ENCODE data around the gene TPSAB1. TPM values are rescaled to one million over a fixed set of nuclear protein-coding genes. Genes with fewer than 3 reads are reported as not detected.

Gene TPSAB1
- total and polyA plus RNA-seq, 2 donors (not counting 1 experiment from before 2014, with no cell fraction given), result not detected

GRCh38 chr16:1259760-1260068 is 19.2 kb downstream of the TPSAB1 start:
- Histone ChIP-seq H3K9ac (ENCODE audit: insufficient read depth, low read length) (no peak overlapping the region), H3K36me3 (ENCODE audit: control insufficient read depth, insufficient read depth, low read length) (no peaks in the 10 kb centered on the region), H3K4me1 (ENCODE audit: control insufficient read depth, extremely low read depth, insufficient read depth, low read length) (no peaks in the 10 kb centered on the region), H3K4me2 (ENCODE audit: extremely low read depth, insufficient read depth, low read length) (no peak overlapping the region), H4K20me1 (ENCODE audit: control insufficient read depth, extremely low read depth, insufficient read depth, low read length) (no peaks in the 10 kb centered on the region), H2AFZ (ENCODE audit: low read length) (no peak overlapping the region), H3K4me3 (replicated peaks in 1 of 4; ENCODE audit: control extremely low read depth in 1 of 4, insufficient read depth in 1 of 4, low read depth in 3 of 4, low read length in 4 of 4) (no peak overlapping the region), H3K27me3 (ENCODE audit: control insufficient read depth, insufficient read depth, low read length) (peaks cover 20% of the 10 kb centered on the region), H3K27ac (ENCODE audit: insufficient read depth, low read length) (no peak overlapping the region), H3K9me3 (ENCODE audit: control insufficient read depth, insufficient read depth, low read depth, low read length) (no peaks in the 10 kb centered on the region), H3K79me2 (ENCODE audit: control insufficient read depth, insufficient read depth, low read length) (no peaks in the 10 kb centered on the region)
- TF ChIP-seq EZH2 (IDR thresholded peaks at IDR 0.05; ENCODE audit: low read length, missing control alignments), result no peak
- no peak for TF ChIP-seq CTCF (conservative IDR thresholded peaks at IDR 0.05 in 1 of 2, IDR thresholded peaks at IDR 0.05 in 1 of 2; ENCODE audit: low read depth in 1 of 2, low read length in 2 of 2)
- DNase-seq (ENCODE audit: low read depth in 2 of 2), result no peak

DNA sequence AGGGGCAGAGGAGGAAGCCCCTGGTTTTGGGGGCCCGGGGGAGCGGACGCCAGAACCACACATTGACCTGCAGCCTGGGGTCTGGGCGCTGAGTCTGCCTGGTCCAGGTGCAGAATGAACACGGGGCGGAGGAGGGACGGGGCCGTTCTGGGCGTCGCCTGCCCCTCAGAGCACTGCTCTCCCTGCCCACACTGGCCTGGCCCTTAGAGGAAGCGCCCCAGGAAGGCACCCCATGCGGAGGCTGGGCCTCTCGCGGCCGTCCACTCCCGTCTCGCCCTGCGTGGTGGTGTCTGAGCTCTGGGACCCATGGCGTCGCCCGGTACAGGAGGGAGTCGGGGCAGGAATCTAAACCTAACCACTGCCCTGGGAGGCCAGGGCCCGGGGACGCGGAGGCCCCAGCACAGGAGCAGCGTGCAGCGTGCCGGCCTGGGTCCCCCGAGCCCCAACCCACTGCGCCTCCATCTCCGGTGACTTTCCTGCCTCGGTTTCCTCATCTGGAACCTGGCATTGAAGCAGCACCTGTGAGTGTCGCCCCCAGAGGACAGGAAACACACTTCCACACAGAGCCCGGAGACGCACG is 19.7 kb downstream of the TPSAB1 start:
- H4K20me1 ChIP-seq (ENCODE audit: control insufficient read depth, extremely low read depth, insufficient read depth, low read length), result no peaks in the 10 kb centered on the region
- TF ChIP-seq CTCF (conservative IDR thresholded peaks at IDR 0.05 in 1 of 2, IDR thresholded peaks at IDR 0.05 in 1 of 2; ENCODE audit: low read depth in 1 of 2, low read length in 2 of 2) (no peak), EZH2 (IDR thresholded peaks at IDR 0.05; ENCODE audit: low read length, missing control alignments) (no peak)
- H3K27ac ChIP-seq (ENCODE audit: insufficient read depth, low read length), result no peak overlapping the region
- no peak overlapping the region for H2AFZ ChIP-seq (ENCODE audit: low read length)
- H3K36me3 ChIP-seq (ENCODE audit: control insufficient read depth, insufficient read depth, low read length), result no peaks in the 10 kb centered on the region
- H3K4me1 ChIP-seq (ENCODE audit: control insufficient read depth, extremely low read depth, insufficient read depth, low read length), result no peaks in the 10 kb centered on the region
- peaks cover 20% of the 10 kb centered on the region for H3K27me3 ChIP-seq (ENCODE audit: control insufficient read depth, insufficient read depth, low read length)
- no peak overlapping the region for H3K9ac ChIP-seq (ENCODE audit: insufficient read depth, low read length)
- no peaks in the 10 kb centered on the region for H3K9me3 ChIP-seq (ENCODE audit: control insufficient read depth, insufficient read depth, low read depth, low read length)
- H3K4me3 ChIP-seq (replicated peaks in 1 of 4; ENCODE audit: control extremely low read depth in 1 of 4, insufficient read depth in 1 of 4, low read depth in 3 of 4, low read length in 4 of 4), result no peak overlapping the region
- H3K79me2 ChIP-seq (ENCODE audit: control insufficient read depth, insufficient read depth, low read length), result no peaks in the 10 kb centered on the region
- H3K4me2 ChIP-seq (ENCODE audit: extremely low read depth, insufficient read depth, low read length), result no peak overlapping the region
- DNase-seq (ENCODE audit: low read depth in 2 of 2), result no peak

DNA sequence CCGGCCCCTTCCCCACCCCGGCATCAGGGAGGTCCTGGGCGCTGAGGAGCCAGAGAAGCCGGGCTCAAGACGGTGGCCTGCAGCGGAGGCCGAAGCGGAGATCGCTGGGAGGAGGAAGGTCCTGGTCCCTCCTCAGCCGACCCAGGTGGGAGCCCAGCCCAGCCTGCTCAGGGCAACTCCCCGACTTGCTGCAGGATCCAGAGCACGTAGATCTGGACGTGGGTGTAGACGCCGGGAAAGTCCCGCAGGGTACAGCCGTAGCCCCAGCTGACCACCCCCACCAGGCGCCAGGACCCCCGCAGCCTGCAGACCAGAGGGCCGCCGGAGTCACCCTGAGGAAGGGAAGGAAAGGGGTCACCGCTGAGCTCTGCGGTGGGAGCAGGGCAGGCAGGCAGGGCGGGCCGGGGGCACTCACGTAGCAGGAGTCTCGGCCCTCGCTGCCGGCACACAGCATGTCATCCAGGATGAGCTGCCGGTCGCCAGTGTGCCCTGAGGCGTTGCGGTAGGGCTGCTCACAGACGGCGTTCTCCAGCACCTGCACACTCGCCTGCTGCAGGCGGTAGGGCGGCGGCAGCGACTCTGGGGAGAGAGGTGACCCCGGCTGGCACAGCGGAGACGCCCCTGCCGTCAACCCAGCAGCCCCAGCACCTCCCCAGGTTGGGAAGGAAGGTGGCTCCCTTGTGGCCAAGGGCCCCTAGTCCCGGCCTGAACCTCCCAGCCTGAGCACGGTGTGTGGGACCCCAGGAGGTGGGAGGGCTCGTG is 20.8 kb downstream of the TPSAB1 start:
- Histone ChIP-seq H3K27ac (ENCODE audit: insufficient read depth, low read length) (no peak overlapping the region), H3K27me3 (ENCODE audit: control insufficient read depth, insufficient read depth, low read length) (peaks cover 20% of the 10 kb centered on the region), H3K4me1 (ENCODE audit: control insufficient read depth, extremely low read depth, insufficient read depth, low read length) (no peaks in the 10 kb centered on the region), H3K79me2 (ENCODE audit: control insufficient read depth, insufficient read depth, low read length) (no peaks in the 10 kb centered on the region), H3K9ac (ENCODE audit: insufficient read depth, low read length) (no peak overlapping the region), H2AFZ (ENCODE audit: low read length) (no peak overlapping the region), H3K4me3 (replicated peaks in 1 of 4; ENCODE audit: control extremely low read depth in 1 of 4, insufficient read depth in 1 of 4, low read depth in 3 of 4, low read length in 4 of 4) (no peak overlapping the region), H3K4me2 (ENCODE audit: extremely low read depth, insufficient read depth, low read length) (no peak overlapping the region), H3K9me3 (ENCODE audit: control insufficient read depth, insufficient read depth, low read depth, low read length) (no peaks in the 10 kb centered on the region), H3K36me3 (ENCODE audit: control insufficient read depth, insufficient read depth, low read length) (no peaks in the 10 kb centered on the region), H4K20me1 (ENCODE audit: control insufficient read depth, extremely low read depth, insufficient read depth, low read length) (no peaks in the 10 kb centered on the region)
- no peak for DNase-seq (ENCODE audit: low read depth in 2 of 2)
- TF ChIP-seq CTCF (conservative IDR thresholded peaks at IDR 0.05 in 1 of 2, IDR thresholded peaks at IDR 0.05 in 1 of 2; ENCODE audit: low read depth in 1 of 2, low read length in 2 of 2) (no peak), EZH2 (IDR thresholded peaks at IDR 0.05; ENCODE audit: low read length, missing control alignments) (peak; percentile 61)

All from fibroblast of lung (primary cell).